ENCODE measurements around the gene ARHGEF4. TPM values are rescaled to one million over a fixed set of nuclear protein-coding genes. Genes with fewer than 3 reads are reported as not detected.
"Not testable (repeated sequence)": the region's sequence is repeated elsewhere in the genome, so short reads cannot be mapped to it uniquely, and the experiment has no call there.

The ARHGEF4 gene
- total RNA-seq, 1 donor from 2014 or later = 11.5 TPM

- Histone ChIP-seq H3K9me3 (ENCODE audit: control insufficient read depth in 3 of 3, low read length in 3 of 3) (no peaks in the 10 kb centered on the region), H3K4me1 (ENCODE audit: control insufficient read depth in 3 of 3, insufficient read depth in 3 of 3, low read length in 3 of 3) (peaks cover 0 to 6% (median 3%) of the 10 kb centered on the region in 3 donors), H3K9ac (ENCODE audit: low read depth in 1 of 3, low read length in 3 of 3) (no peak overlapping the region), H3K27ac (ENCODE audit: low read depth, low read length) (no peak overlapping the region), H3K4me3 (ENCODE audit: low read length in 3 of 3) (no peak overlapping the region), H3K27me3 (ENCODE audit: control insufficient read depth in 3 of 3, insufficient read depth in 3 of 3, low read length in 3 of 3) (no peaks in the 10 kb centered on the region), H3K36me3 (ENCODE audit: control insufficient read depth in 3 of 3, insufficient read depth in 3 of 3, low read length in 3 of 3) (no peaks in the 10 kb centered on the region)
These were observed 148.6 kb downstream of the ARHGEF4 start for GRCh38 chr2:130985206-130985780.

DNA sequence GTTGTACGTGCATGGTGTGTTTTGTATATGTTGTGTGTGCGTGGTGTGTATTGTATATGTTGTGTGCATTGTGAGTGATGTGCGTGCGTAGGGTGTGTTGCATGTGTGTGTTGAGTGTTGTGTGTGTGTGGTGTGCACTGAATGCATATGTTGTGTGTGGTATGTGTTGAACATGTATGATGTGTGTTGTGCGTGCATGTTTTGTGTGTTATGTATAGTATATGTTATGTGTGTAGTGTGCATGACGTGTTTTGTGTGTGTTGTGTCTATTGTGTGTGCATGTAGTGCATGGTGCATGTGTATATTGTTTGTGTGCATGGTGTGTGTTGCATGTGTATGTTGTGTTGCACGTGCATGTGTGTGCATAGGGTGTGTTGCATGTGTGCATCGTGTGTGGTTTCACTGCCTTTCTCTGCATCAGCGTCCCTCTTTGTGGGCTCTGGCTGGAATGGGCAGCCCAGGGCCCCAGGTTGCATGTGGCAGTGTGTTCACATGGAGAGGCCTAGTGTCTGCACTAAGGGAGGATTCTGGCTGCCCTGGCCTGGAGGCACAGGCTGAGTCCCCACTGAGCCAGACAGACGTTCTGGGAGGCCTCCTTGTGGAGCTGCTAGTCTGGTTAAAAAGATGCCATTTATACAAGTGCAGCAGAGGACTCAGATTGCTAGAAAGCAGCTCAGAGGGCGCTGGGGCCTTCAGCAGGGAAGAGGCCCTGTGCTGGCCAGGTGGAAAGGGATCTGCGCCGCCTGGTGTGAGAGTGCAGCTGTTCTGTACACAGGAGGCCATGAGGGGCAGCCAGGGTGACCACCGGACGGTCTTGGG lies 149.3 kb downstream of the ARHGEF4 start:
- Histone ChIP-seq H3K27ac (ENCODE audit: low read depth, low read length) (no peak overlapping the region), H3K4me1 (ENCODE audit: control insufficient read depth in 3 of 3, insufficient read depth in 3 of 3, low read length in 3 of 3) (peaks cover 0 to 6% (median 3%) of the 10 kb centered on the region in 3 donors), H3K9me3 (ENCODE audit: control insufficient read depth in 3 of 3, low read length in 3 of 3) (no peaks in the 10 kb centered on the region), H3K27me3 (ENCODE audit: control insufficient read depth in 3 of 3, insufficient read depth in 3 of 3, low read length in 3 of 3) (no peaks in the 10 kb centered on the region), H3K4me3 (ENCODE audit: low read length in 3 of 3) (no peak overlapping the region), H3K36me3 (ENCODE audit: control insufficient read depth in 3 of 3, insufficient read depth in 3 of 3, low read length in 3 of 3) (no peaks in the 10 kb centered on the region), H3K9ac (ENCODE audit: low read depth in 1 of 3, low read length in 3 of 3) (no peak overlapping the region)

DNA sequence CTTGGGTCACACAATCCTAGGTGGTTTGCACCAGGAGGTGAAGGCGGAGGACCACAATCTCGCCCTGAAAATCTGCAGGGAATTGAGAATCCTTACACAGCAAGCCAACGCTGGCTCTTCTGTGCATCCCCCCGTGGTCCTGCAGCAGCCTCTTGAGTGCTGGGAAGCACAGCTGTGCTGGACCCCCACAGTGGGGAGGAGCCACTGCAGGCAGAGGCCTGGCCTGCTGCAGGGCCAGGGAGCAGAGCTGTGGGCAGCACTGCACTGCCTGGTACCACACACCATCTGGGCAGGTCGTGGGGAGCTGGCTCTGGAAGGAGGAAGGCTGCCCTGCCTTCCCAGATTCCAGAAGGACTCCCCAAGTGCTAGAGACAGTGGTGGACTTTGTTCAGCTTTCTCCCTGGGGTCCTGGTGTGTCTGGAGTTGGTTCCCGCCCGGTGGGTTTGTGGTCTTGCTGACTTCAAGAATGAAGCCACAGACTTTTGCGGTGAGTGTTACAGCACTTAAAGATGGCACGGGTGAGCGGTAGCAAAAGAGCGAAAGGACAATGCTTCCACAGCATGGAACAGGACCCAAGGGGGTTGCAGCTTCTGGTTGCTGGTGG lies 150.3 kb downstream of the ARHGEF4 start:
- H3K9me3 ChIP-seq (ENCODE audit: control insufficient read depth in 3 of 3, low read length in 3 of 3) = no peaks in the 10 kb centered on the region
- H3K27ac ChIP-seq (ENCODE audit: low read depth, low read length) = no peak overlapping the region
- no peak overlapping the region for H3K4me3 ChIP-seq (ENCODE audit: low read length in 3 of 3)

GRCh38 chr2:130987519-130988425 lies 151.1 kb downstream of the ARHGEF4 start:
- no peaks in the 10 kb centered on the region for H3K27me3 ChIP-seq (ENCODE audit: control insufficient read depth in 3 of 3, insufficient read depth in 3 of 3, low read length in 3 of 3)
- no peak overlapping the region for H3K27ac ChIP-seq (ENCODE audit: low read depth, low read length)
- H3K9me3 ChIP-seq (ENCODE audit: control insufficient read depth in 3 of 3, low read length in 3 of 3) = no peaks in the 10 kb centered on the region
- peaks cover 0 to 6% (median 3%) of the 10 kb centered on the region in 3 donors for H3K4me1 ChIP-seq (ENCODE audit: control insufficient read depth in 3 of 3, insufficient read depth in 3 of 3, low read length in 3 of 3)
- no peak overlapping the region for H3K4me3 ChIP-seq (ENCODE audit: low read length in 3 of 3)
- peak overlapping the region in 1 of 3 donors; percentile 16 for H3K9ac ChIP-seq (ENCODE audit: low read depth in 1 of 3, low read length in 3 of 3)
- H3K36me3 ChIP-seq (ENCODE audit: control insufficient read depth in 3 of 3, insufficient read depth in 3 of 3, low read length in 3 of 3) = no peaks in the 10 kb centered on the region

More for the DNA sequence above, 150.3 kb downstream of the ARHGEF4 start:
- H3K27me3 ChIP-seq (ENCODE audit: control insufficient read depth in 3 of 3, insufficient read depth in 3 of 3, low read length in 3 of 3) = no peaks in the 10 kb centered on the region
- H3K9ac ChIP-seq (ENCODE audit: low read depth in 1 of 3, low read length in 3 of 3) = no peak overlapping the region
- H3K36me3 ChIP-seq (ENCODE audit: control insufficient read depth in 3 of 3, insufficient read depth in 3 of 3, low read length in 3 of 3) = no peaks in the 10 kb centered on the region
- peaks cover 0 to 6% (median 3%) of the 10 kb centered on the region in 3 donors for H3K4me1 ChIP-seq (ENCODE audit: control insufficient read depth in 3 of 3, insufficient read depth in 3 of 3, low read length in 3 of 3)

GRCh38 chr2:130991446-130991845 lies 154.7 kb downstream of the ARHGEF4 start:
- H3K4me3 ChIP-seq (ENCODE audit: low read length in 3 of 3); H3K9ac ChIP-seq (ENCODE audit: low read depth in 1 of 3, low read length in 3 of 3); H3K27ac ChIP-seq (ENCODE audit: low read depth, low read length): not testable (repeated sequence)

DNA sequence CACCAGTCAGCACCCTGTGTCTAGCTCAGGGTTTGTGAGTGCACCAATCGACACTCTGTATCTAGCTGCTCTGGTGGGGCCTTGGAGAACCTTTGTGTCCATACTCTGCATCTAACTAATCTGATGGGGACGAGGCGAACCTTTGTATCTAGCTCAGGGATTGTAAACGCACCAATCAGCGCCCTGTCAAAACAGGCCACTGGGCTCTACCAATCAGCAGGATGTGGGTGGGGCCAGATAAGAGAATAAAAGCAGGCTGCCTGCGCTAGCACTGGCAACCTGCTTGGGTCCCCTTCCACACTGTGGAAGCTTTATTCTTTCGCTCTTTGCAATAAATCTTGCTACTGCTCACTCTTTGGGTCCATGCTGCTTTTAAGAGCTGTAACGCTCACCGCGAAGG lies 155.3 kb downstream of the ARHGEF4 start:
- not testable (repeated sequence) for H3K4me3 ChIP-seq (ENCODE audit: low read length in 3 of 3); H3K27ac ChIP-seq (ENCODE audit: low read depth, low read length); H3K9me3 ChIP-seq (ENCODE audit: control insufficient read depth in 3 of 3, low read length in 3 of 3); H3K9ac ChIP-seq (ENCODE audit: low read depth in 1 of 3, low read length in 3 of 3); H3K36me3 ChIP-seq (ENCODE audit: control insufficient read depth in 3 of 3, insufficient read depth in 3 of 3, low read length in 3 of 3); H3K27me3 ChIP-seq (ENCODE audit: control insufficient read depth in 3 of 3, insufficient read depth in 3 of 3, low read length in 3 of 3); H3K4me1 ChIP-seq (ENCODE audit: control insufficient read depth in 3 of 3, insufficient read depth in 3 of 3, low read length in 3 of 3)

More at GRCh38 chr2:130991446-130991845, 154.7 kb downstream of the ARHGEF4 start:
- not testable (repeated sequence) for H3K27me3 ChIP-seq (ENCODE audit: control insufficient read depth in 3 of 3, insufficient read depth in 3 of 3, low read length in 3 of 3); H3K4me1 ChIP-seq (ENCODE audit: control insufficient read depth in 3 of 3, insufficient read depth in 3 of 3, low read length in 3 of 3); H3K9me3 ChIP-seq (ENCODE audit: control insufficient read depth in 3 of 3, low read length in 3 of 3); H3K36me3 ChIP-seq (ENCODE audit: control insufficient read depth in 3 of 3, insufficient read depth in 3 of 3, low read length in 3 of 3)

- Histone ChIP-seq H3K27me3 (ENCODE audit: control insufficient read depth in 3 of 3, insufficient read depth in 3 of 3, low read length in 3 of 3) (no peaks in the 10 kb centered on the region), H3K27ac (ENCODE audit: low read depth, low read length) (no peak overlapping the region), H3K9me3 (ENCODE audit: control insufficient read depth in 3 of 3, low read length in 3 of 3) (no peaks in the 10 kb centered on the region), H3K9ac (ENCODE audit: low read depth in 1 of 3, low read length in 3 of 3) (no peak overlapping the region), H3K4me3 (ENCODE audit: low read length in 3 of 3) (no peak overlapping the region), H3K36me3 (ENCODE audit: control insufficient read depth in 3 of 3, insufficient read depth in 3 of 3, low read length in 3 of 3) (no peaks in the 10 kb centered on the region), H3K4me1 (ENCODE audit: control insufficient read depth in 3 of 3, insufficient read depth in 3 of 3, low read length in 3 of 3) (no peaks in the 10 kb centered on the region)
These were observed 160.0 kb downstream of the ARHGEF4 start for GRCh38 chr2:130996691-130997090.

DNA sequence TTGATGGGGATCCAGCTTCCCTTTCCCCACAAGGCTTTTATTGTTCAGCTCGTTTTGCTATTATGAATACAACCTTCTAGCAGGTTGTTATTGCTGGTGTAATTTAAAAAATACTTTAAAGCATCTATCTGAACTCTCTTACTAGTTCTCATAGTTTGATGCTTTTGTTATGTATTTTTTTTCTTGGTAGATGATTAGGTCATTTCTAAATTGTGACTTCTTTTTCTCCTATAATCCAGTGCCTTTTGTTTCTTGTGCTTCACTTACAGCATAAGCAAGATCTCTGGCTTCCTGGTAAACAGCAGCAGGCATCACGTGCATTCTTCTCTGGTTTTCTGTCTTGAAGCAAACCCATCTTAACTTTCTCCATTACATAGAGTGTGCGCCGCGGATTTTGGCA lies 160.5 kb downstream of the ARHGEF4 start:
- Histone ChIP-seq H3K27me3 (ENCODE audit: control insufficient read depth in 3 of 3, insufficient read depth in 3 of 3, low read length in 3 of 3) (no peaks in the 10 kb centered on the region), H3K4me1 (ENCODE audit: control insufficient read depth in 3 of 3, insufficient read depth in 3 of 3, low read length in 3 of 3) (no peaks in the 10 kb centered on the region), H3K9me3 (ENCODE audit: control insufficient read depth in 3 of 3, low read length in 3 of 3) (no peaks in the 10 kb centered on the region), H3K36me3 (ENCODE audit: control insufficient read depth in 3 of 3, insufficient read depth in 3 of 3, low read length in 3 of 3) (no peaks in the 10 kb centered on the region), H3K27ac (ENCODE audit: low read depth, low read length) (no peak overlapping the region), H3K9ac (ENCODE audit: low read depth in 1 of 3, low read length in 3 of 3) (no peak overlapping the region), H3K4me3 (ENCODE audit: low read length in 3 of 3) (no peak overlapping the region)

DNA sequence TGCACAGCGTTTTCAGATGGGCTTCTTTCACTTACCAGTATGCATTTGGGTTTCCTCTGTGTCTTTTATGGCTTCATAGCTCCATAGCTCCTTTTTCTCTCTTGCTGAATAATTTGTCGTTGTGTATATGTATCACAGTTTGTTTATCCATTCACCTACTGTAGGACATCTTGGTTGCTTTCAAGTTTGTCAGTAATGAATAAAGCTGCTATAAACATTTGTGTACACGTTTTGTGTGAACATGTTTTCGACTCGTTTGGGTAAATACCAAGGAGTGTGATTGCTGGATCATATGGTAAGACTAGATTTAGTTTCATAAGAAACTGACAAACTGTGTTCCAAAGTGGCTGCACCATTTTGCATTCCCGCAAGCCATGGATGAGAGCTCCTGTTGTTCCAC lies 161.8 kb downstream of the ARHGEF4 start:
- peaks cover 0 to 2% (median 0%) of the 10 kb centered on the region in 3 donors for H3K27me3 ChIP-seq (ENCODE audit: control insufficient read depth in 3 of 3, insufficient read depth in 3 of 3, low read length in 3 of 3)
- H3K4me3 ChIP-seq (ENCODE audit: low read length in 3 of 3) = no peak overlapping the region
- no peaks in the 10 kb centered on the region for H3K4me1 ChIP-seq (ENCODE audit: control insufficient read depth in 3 of 3, insufficient read depth in 3 of 3, low read length in 3 of 3)
- no peaks in the 10 kb centered on the region for H3K9me3 ChIP-seq (ENCODE audit: control insufficient read depth in 3 of 3, low read length in 3 of 3)
- no peak overlapping the region for H3K27ac ChIP-seq (ENCODE audit: low read depth, low read length)
- no peaks in the 10 kb centered on the region for H3K36me3 ChIP-seq (ENCODE audit: control insufficient read depth in 3 of 3, insufficient read depth in 3 of 3, low read length in 3 of 3)
- no peak overlapping the region for H3K9ac ChIP-seq (ENCODE audit: low read depth in 1 of 3, low read length in 3 of 3)

All from skeletal muscle tissue (tissue), 4 donors.